HK-2 (cell line): ENCODE results near the gene DOLK.

Experiments
- DNase-seq: peaks from one replicate; pipeline ENCODE4 v3.0.0-alpha.2; 2018; ENCODE audit not compliant: unreplicated experiment

DOLK gene

DNA sequence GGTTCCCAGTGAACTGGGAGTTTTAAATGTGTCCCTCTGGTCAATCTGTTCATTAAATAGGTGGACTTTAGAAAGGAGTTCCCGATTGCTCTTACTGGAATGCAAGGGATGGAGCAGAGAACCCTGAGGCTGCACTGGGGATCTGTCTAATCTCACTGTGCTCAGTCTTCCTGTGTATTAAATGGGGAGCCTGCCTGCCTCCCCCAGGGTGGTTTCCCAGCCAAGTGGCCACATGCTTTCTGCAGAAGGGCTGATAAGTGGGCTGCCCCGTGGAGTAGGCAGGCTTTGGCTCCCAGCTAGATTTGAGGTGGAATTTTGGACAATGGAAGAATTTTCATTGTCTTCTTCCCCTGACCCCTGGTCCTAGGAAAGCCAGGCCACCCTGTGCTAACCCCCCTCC is 40.7 kb downstream of the DOLK start:
- DNase-seq = no peak

DNA sequence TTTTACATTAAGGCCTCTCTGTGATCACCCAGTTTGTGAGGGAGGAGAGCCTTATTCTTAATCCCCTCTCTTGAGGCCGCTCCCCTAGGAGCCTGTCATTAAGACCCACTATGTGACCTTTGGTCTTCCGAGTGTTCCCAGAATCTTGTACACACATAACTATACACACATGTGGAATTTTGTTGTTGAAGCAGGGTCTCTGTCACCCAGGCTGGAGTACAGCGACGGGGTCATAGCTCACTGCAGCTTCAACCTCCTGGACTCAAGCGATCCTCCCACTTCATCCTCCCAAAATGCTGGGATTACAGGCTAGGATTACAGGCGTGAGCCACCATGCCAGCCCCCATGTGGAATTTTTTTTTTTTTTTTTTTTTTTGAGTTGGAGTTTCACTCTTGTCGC is 41.4 kb downstream of the DOLK start:
- DNase-seq = no peak

DNA sequence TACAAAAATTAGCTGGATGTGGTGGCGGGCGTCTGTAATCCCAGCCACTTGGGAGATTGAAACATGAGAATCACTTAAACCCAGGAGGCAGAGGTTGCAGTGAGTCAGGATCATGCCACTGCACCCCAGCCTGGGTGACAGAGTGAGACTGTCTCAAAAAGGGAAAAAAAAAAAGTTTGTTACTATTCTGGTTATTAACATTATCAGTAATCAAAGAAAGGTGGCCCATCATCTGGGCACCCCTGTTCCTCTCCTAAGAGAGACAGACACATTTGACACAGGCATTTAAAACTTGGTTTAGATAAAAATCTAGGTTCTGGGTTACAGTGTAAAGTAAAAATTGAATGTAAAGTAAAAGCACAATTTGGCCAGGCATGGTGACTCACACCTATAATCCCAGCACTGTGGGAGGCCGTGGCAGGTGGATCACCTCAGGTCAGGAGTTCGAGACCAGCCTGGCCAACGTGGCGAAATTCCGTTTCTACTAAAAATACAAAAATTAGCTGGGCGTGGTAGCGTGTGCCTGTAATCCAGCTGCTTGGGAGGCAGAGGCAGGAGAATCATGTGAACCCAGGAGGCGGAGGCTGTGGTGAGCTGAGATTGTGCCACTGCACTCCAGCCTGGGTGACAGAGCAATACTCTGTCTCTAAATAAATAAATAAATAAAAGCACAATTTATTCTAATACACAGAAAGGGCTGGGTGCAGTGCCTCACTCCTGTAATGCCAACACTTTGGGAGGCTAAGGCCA is 43.4 kb downstream of the DOLK start:
- no peak for DNase-seq

DNA sequence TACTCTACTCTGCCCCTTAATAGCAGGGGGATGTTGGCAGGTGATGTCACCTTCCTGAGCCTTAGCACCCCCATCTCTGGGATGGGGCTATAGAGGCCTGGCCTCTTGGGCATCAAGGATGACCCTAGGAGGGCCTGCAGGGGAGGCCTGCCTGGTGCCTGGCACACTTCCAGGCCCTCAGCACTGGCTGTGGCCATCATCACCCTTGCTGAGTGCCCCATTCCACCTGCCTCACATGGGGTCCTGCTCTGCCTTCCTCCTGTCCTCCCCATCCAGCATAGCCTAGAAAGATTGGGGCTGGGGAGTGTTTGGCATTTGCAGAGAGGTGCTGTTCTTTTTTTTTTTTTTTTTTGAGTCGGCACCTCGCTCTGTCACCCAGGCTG is 44.3 kb downstream of the DOLK start:
- DNase-seq = no peak

DNA sequence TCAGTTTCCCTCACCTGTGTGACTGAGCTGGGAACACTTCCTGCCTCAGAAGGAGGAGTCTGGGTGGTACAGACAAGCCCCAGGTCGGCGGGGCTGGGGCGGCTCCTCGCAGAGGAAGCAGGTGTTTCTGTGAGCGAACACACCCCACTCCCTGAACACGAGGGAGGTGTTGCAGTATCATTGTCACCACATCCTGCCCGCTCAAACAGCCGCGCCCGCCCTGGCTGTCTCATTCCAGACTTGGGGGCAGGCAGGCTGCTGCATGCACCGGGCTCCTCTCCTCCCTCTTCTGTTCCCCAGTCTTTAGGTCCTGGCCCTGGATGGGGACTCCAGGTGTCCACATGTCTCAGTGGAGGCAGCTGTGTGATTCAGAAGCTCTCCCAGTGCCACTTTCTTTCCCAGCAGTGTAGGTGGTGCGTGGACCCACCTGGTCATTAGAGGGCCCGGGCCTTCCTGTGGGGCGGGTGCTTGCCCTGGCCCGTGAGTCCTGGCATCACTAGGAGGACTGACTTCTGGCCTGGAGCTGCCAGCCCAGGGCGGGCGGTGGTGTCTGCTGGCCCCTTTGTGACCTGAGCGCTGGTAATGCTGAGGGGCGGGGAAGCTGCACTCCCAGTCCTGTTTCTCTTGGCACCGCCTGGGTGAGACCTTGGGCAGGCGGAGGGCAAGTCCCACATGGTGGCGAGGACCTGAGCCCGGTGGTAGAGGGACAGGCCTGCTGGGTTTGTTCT is 44.9 kb downstream of the DOLK start:
- no peak for DNase-seq

DNA sequence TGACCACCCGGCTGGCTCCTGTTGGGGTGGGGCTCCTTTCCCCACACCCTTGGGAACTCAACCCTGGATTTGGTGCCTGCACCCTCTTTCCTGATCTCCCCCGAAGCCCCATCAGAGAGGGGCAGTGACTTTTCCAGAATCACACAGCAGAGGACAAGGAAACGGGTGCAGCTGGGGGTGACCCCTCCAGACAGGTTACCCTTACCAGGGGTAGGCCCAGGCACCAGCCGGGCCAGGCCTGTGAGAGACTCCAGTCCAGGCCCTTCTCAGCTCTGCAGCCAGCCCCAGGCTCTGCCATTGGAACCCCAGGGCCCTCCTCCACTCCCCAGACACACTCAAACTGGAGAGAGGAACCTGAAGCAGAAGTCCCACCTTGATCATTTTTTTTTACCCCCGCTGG is 45.6 kb downstream of the DOLK start:
- DNase-seq = no peak

DNA sequence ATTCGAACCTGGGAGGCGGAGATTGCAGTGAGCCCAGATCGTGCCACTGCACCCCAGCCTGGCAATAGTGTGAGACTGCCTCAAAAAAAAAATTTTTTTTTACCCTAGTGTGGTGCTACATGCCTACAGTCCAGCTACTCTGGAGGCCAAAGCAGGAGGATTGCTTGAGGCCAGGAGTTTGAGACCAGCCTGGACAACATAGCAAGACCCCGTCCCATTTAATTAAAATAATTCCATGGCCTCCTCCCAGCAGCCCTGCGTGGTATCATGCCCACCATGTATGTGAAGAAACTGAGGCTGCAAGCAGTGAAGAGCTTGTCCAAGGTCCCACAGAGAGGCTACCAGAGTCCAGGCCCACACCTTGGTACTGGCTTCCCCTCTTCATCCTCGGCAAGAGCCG is 46.0 kb downstream of the DOLK start:
- no peak for DNase-seq

DNA sequence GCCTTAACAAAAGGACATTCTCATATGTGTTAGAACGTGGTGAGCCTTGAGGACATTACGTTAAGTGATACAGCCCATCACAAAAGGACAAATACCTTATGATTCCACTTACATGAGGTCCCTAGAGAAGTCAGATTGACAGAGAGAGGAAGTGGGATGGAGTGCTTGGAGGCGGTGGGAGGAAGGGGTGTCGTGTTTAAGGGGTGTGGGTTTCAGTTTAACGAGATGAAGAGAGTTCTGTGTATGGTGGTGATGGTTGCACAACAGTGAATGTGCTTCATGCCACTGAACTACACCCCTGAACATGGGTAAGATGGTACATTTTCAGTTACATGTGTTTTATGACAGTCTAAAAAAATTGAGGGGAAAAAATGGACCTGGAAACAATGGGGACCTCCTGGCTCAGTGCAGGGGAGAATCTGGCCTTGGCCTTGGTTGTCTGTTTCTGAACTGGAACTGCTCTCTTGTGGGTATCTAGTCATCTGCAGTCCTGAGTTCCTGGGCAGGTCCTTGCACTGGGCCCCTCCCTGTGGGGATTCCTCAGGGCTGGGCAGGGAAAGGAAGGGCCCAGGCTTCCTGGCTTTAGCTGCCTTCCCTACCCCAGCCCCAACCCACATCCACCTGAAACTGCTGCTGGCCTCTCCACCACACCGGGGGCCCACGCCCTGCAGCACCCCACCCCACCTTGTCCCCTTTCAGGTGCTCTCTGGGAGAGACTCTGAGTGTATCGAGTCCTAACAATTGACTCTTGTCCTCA is 47.7 kb downstream of the DOLK start:
- DNase-seq = peak; percentile 48

DNA sequence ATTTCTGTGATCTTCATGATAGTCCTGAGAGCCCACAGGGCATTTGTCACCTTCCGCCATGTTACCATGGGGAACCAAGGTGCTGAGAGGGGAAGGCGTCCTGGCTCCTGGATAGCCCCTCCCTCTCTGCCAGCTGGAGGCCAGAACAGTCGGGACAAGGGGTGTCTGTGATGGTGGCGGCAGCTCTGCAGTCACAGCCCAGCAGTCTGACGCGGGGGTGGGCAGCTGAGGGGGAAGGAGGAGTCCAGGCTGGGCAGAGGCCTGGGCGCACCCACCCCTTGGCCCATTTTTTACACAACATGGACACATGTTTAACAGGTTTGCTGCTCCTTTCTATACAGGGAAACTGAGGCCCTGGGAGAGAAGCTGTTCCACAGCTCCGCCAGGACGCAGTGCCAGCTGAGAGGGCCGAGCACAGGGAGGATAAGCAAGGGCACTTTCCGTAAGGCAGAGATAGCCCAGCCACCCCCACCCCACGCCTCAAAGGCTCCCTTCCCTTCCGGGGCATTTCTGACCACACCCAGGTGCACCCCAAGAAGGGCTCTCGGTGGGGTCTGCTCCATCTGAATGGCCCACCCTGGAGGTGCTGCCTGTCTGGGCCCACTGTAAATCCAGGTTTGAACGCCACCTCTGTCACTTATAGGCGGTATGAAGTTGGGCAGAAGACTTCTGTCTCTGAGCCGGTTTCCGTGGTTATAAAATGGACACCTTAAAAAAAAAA is 48.4 kb downstream of the DOLK start:
- DNase-seq = no peak

DNA sequence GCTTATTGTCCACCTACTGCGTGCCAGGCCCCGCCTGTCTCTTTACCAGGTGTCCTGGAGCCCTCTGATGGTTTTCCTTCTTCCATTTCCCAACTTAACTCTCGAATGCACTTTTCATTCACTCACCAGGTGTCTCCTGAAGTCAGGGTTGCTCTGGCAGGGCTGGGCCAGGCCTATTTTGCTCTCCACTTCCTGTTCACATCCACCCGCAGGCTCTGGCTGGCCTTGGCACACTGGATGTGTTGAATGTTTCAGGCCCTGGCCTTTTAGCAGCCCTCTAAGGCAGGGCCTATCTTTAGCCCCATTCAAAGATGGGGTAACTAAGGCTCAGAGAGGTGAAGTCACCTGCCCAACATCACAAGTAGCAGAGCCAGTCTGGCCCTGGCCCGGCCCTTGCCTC is 49.0 kb downstream of the DOLK start:
- no peak for DNase-seq

DNA sequence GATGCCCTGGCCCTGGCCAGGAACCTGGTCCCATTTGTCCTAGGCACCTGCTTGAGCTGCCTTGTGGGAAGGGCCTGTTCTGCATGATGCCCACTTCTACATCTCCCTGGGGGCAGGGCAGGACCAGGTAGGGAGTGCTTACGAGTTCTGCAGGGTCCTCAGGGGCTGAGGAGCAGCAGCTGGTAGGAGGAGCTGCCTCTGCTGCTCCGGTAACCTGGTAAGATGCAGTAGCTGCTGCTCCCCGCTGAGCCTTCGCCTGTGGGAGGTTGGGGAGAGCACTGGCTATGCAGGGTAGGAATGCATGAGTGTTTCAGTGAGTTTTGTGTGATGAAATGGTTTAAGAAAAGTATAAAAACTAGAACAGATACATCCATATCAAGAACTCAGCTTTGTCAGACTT is 51.8 kb downstream of the DOLK start:
- no peak for DNase-seq
